HG03558 (cell line): Measurements from ENCODE around the gene LNP1.
"Not testable (repeated sequence)": the region's sequence is repeated elsewhere in the genome, so short reads cannot be mapped to it uniquely, and the experiment has no call there.

Experiments
- ATAC-seq: cut with Tn5 transposase; IDR thresholded peaks from one replicate; pipeline ENCODE4 v1.9.1; 2021; ENCODE audit warnings: moderate number of reproducible peaks; ENCODE audit not compliant: unreplicated experiment; ENCODE audit errors: extremely low read depth

LNP1 gene, protein sequence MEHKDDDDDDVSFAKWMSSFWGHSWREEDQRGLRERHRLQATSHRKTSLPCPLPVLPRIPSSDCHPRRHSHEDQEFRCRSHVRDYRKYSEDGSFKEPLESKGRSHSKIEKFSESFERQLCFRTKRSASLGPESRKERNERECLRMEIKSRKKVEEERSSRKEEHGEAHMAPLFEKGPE

DNA sequence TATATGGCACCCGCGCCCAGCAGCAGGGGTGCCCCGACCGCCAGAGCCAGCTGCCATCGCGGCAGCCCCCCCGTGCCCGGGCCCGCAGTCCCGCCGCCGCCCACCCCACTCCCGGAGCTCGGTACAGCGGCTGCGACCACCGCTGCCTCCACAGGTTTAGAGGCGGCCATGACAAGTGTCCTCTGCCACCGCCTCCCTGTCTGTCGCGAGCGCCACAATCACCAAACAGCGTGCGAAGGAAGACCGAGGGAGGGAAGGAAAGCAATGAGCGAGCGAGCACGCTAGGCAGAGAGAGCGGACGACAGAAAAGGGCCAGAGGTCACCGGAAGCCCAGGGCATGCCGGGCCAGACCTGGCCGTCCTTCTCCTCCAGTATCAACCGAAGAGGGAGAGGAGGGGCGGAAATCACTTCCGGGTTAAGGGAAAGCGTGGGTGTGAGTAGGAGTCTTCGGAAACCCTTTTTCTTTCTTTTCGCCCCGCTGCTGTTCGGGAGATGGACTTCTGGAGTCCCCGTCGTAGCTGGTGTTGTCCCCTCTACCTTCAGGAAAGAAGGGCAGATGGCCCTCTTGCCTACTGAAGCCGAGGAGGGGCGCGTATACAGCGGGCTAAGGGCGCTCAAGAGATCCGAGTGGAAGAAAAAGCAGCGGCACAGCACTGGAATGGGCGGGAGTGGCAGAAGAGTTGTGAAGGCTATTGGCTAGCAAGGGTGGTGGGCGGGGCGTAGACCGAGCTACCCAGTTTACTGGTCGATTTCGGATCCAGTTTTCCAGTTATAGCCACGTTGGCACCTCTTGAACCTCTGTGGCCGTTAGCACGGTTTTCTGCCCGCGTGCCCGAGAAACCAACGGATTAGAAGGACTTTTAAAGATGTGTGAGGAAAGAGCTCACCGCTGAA is at the start of gene LNP1, which contains the start of gene TOMM70:
Gene LNP1 (plus strand): TSS at position 760 of the 894 bp plus-strand sequence. CDS start 28,191 bp downstream, outside the sequence.
Gene TOMM70 (minus strand): TSS at position 310 of the 894 bp plus-strand sequence. CDS start 140 bp downstream, at position 170.
- peak; percentile 80 for ATAC-seq

DNA sequence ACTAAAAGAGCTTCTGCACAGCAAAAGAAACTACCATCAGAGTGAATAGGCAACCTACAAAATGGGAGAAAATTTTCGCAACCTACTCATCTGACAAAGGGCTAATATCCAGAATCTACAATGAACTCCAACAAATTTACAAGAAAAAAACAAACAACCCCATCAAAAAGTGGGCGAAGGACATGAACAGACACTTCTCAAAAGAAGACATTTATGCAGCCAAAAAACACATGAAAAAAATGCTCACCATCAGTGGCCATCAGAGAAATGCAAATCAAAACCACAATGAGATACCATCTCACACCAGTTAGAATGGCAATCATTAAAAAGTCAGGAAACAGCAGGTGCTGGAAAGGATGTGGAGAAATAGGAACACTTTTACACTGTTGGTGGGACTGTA is 49.6 kb upstream of the LNP1 start:
- ATAC-seq: not testable (repeated sequence)

GRCh38 chr3:100352296-100353231 is 48.8 kb upstream of the LNP1 start:
- ATAC-seq: no peak

GRCh38 chr3:100354850-100355249 is 46.5 kb upstream of the LNP1 start:
- peak; percentile 42 for ATAC-seq

GRCh38 chr3:100358413-100358812 is 42.9 kb upstream of the LNP1 start:
- ATAC-seq: no peak

DNA sequence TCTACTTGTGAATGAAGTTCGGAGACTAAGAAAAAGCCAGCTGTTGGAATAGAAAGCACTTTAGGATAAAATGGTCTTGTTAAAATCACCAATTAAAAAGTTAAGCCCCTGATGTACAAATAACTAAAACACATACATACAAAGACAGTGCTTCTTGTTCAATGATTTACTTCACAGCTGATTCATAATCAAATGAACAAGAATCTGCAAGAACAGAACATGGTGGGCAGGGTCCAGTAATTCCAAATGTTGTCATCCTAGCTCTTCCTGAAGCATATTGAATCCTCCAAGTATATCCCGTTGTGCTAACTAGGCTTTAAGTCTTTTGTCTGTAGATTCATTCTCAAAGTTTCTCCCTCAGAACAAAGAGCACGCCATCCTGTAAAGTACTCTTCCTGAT is 42.3 kb upstream of the LNP1 start:
- no peak for ATAC-seq

GRCh38 chr3:100360757-100361496 is 40.4 kb upstream of the LNP1 start:
- no peak for ATAC-seq

DNA sequence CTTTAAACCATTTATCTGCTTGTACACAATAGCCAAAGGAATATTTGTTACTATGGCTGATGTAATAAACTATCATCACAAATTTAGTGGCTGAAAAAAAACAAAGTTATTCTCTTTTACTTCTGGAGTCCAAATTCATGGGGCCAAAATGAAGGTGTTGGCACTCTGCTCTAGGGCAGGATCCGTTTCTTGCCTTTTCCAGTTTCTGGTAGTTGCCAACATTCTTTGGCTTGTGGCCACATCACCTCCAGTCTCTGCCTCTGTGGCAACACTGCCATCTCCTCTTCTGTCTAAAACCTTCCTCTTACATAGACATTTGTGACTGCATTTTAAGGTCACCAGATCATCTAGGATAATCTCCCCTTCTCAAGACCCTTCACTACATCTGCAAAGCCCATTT is 39.4 kb upstream of the LNP1 start:
- ATAC-seq: no peak

- no peak for ATAC-seq
These were observed 36.9 kb upstream of the LNP1 start for GRCh38 chr3:100364421-100364820.

- no peak for ATAC-seq
These were observed 34.9 kb upstream of the LNP1 start for GRCh38 chr3:100366424-100366823.

DNA sequence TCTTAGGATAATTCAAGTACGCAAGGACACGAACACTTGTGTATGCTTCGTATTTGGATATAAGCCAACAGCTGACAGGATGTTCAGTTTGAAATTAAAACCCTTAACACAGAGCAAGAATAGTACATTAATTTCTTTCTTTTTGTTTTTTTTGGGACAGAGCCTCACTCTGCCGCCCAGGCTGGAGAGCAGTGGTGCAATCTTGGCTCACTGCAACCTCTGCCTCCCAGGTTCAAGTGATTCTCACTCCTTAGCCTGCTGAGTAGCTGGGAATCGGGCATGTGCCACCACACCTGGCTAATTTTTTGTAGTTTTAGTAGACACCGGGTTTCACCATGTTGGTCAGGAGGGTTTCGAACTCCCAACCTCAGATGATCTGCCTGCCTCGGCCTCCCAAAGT is 32.9 kb upstream of the LNP1 start:
- ATAC-seq: no peak

- ATAC-seq: no peak
These were observed 30.6 kb upstream of the LNP1 start for GRCh38 chr3:100370756-100371155.

GRCh38 chr3:100374521-100374920 is 26.8 kb upstream of the LNP1 start:
- ATAC-seq: no peak

DNA sequence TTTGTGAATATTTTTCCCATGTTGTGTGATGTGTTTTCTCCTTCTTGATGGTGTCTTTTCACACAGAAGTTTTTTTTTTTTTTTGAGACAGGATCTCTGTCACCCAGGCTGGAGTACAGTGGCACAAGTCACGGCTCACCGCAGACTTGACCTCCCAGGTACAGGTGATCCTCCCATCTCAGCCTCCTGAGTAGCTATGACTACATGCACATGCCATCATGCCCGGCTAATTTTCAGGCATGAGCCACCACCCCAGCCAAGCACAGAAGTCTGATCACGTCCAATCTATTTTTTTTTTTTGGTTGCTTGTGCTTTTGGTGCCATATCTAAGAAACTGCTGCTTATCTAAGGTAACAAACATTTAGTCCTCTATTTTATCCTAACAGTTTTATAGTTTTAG is 25.0 kb upstream of the LNP1 start:
- no peak for ATAC-seq

DNA sequence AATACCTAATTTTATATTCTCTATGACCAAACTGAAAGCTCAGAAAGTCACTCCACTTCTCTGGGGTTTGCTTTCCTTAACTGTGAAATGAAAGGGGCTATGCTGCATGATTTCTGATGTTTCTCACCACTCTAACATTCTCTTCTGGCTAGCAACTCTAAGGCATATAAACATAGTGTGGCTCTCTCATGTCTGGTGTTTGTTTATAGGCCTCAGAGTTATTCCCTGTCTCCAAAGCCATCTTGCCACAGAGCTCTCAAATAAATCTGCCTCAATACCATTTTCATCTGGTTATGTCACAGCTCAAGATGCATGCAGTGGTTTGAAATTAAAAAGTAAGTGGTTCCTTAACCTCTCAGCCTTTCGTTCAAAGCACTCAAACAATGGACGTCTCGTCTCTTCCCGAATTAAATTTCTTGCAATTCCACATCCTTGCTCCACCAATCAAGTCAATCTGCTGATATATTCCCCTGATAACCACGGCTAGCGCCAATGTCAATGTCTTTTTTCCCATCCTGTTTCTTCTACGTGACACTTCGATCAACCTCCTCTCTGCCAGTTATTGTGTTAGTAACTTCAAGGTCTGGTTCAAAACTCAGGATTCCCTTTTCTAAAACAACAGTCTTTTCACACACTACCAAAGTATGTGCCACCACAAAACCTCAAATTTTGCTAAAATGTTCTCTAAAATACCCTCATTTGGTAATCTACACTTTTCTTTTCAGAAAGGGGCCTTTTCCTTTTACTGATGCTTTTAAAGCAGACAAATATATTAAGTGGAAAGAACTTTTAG is 16.4 kb upstream of the LNP1 start:
- ATAC-seq: no peak

DNA sequence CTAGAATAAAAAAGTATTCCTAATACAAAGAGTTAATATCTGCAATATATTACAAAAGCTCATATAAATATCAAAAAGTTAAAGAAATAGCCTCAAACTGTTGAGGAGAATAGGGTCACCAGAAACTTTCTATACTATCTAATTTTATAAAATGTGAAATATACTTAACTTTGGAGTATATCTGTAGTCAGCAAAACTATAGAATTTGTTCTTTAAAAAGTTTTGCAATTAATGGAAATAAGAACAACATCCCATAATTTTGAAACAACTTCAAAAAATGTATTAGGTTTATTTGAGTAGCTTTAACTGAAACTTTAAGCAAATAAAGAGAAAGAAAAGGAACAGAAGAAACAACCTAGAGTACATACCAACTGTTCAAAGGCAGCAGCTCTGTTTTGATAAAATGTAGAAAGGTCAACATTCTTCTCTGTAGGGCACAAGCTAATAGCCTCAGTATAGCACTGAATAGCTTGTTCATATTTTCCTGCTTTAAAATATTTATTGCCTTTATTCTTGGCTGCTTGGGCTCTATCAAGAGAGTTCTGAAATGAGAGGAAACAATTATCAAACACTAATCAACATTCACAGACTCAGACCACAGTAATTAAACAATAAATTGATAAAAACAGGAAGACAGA is 14.8 kb upstream of the LNP1 start:
- ATAC-seq: no peak

- no peak for ATAC-seq
These were observed 12.3 kb upstream of the LNP1 start for GRCh38 chr3:100389025-100389424.

GRCh38 chr3:100395679-100396431 is 5.5 kb upstream of the LNP1 start:
- no peak for ATAC-seq
